HEK293 (cell line): ENCODE data around the gene ARMH3.

Experiments
- CTCF ChIA-PET: fragments of 350-600 bp; formaldehyde crosslinking; extraction: SDS; loops from one replicate; lab custom pipeline; 2021; ENCODE audit warnings: antibody characterized with exemption; lab: Yijun Ruan, JAX
- POLR2A ChIA-PET: fragments of 300-600 bp; formaldehyde crosslinking; extraction: SDS; loops from one replicate; lab custom pipeline; 2020; ENCODE audit warnings: antibody characterized with exemption, inconsistent platforms; lab: Yijun Ruan, JAX
- H3K27ac ChIP-seq: fragments of 200-500 bp; sonication (Bioruptor generic); 2 replicates; pipeline ENCODE4 v1.5.1; 2014; ENCODE audit warnings: low read depth, low read length, control low read depth, inconsistent platforms; ENCODE audit errors: extremely low read depth
- H3K36me3 ChIP-seq, 2 experiments: fragments of 200-500 bp in 1 of 2; sonication (Bioruptor generic) in 1 of 2; 1 replicate in 1 of 2; 2 replicates in 1 of 2; pipeline ENCODE4 v1.5.1; 2014 to 2017; ENCODE audit warnings: inconsistent platforms in 2 of 2, low read length in 2 of 2; ENCODE audit not compliant: control insufficient read depth in 2 of 2, insufficient read depth in 1 of 2
- H3K4me1 ChIP-seq: fragments of 200-500 bp; sonication (Bioruptor generic); 2 replicates; pipeline ENCODE4 v1.5.1; 2014; ENCODE audit warnings: mild to moderate bottlenecking, low read length, inconsistent platforms; ENCODE audit not compliant: control insufficient read depth, insufficient read depth
- H3K4me3 ChIP-seq: 2 replicates; pipeline ENCODE4 v1.5.1; 2011; ENCODE audit warnings: low read depth, mild to moderate bottlenecking, control low read depth, low read length, moderate library complexity
- H3K9me3 ChIP-seq: fragments of 200-500 bp; sonication (Bioruptor generic); 2 replicates; pipeline ENCODE4 v1.5.1; 2014; ENCODE audit warnings: low read depth, low read length, inconsistent platforms; ENCODE audit not compliant: control insufficient read depth, insufficient read depth
- HOXA7 ChIP-seq: sonication (generic); formaldehyde crosslinking; IDR thresholded peaks from 2 replicates; pipeline ENCODE4 v1.8.1; 2022; ENCODE audit warnings: missing genetic modification reagents, borderline replicate concordance
- KLF9 ChIP-seq: fragments of 450-650 bp; formaldehyde crosslinking; IDR thresholded peaks from 2 replicates; pipeline ENCODE4 v1.5.1; 2016; ENCODE audit warnings: missing biosample characterization, missing genetic modification characterization, low read depth
- SALL2 ChIP-seq: fragments of 450-650 bp; formaldehyde crosslinking; IDR thresholded peaks from 2 replicates; pipeline ENCODE4 v1.5.0; 2017; ENCODE audit warnings: missing biosample characterization, mild to moderate bottlenecking, missing genetic modification characterization, borderline replicate concordance
- SP7 ChIP-seq: fragments of 450-650 bp; formaldehyde crosslinking; IDR thresholded peaks from 2 replicates; pipeline ENCODE4 v1.5.1; 2016; ENCODE audit warnings: missing biosample characterization, missing genetic modification characterization
- TRIM28 ChIP-seq: IDR thresholded peaks from 2 replicates; pipeline ENCODE4 v1.6.1; 2011; ENCODE audit warnings: low read length, control low read depth, borderline replicate concordance
- TSHZ1 ChIP-seq: fragments of 450-650 bp; formaldehyde crosslinking; IDR thresholded peaks from 2 replicates; pipeline ENCODE4 v1.5.1; 2016; ENCODE audit warnings: missing biosample characterization, missing genetic modification characterization, borderline replicate concordance
- ZBTB21 ChIP-seq: fragments of 450-650 bp; formaldehyde crosslinking; IDR thresholded peaks from 2 replicates; pipeline ENCODE4 v1.5.1; 2017; ENCODE audit warnings: missing biosample characterization, missing genetic modification characterization
- ZEB2 ChIP-seq: fragments of 450-650 bp; formaldehyde crosslinking; IDR thresholded peaks from 2 replicates; pipeline ENCODE4 v1.5.1; 2016; ENCODE audit warnings: missing biosample characterization, missing genetic modification characterization
- ZNF169 ChIP-seq: fragments of 450-650 bp; formaldehyde crosslinking; IDR thresholded peaks from 2 replicates; pipeline ENCODE4 v1.5.1; 2016; ENCODE audit warnings: missing biosample characterization, missing genetic modification characterization
- ZNF311 ChIP-seq: fragments of 450-650 bp; formaldehyde crosslinking; IDR thresholded peaks from 2 replicates; pipeline ENCODE4 v1.5.1; 2017; ENCODE audit warnings: missing biosample characterization, missing genetic modification characterization, borderline replicate concordance
- ZNF449 ChIP-seq: fragments of 450-650 bp; formaldehyde crosslinking; IDR thresholded peaks from 2 replicates; pipeline ENCODE4 v1.5.1; 2017; ENCODE audit warnings: missing biosample characterization, mild to moderate bottlenecking, missing genetic modification characterization, moderate library complexity
- ZNF548 ChIP-seq: fragments of 450-650 bp; formaldehyde crosslinking; IDR thresholded peaks from 2 replicates; pipeline ENCODE4 v1.5.1; 2016; ENCODE audit warnings: missing biosample characterization, missing genetic modification characterization
- ZNF610 ChIP-seq: fragments of 450-650 bp; formaldehyde crosslinking; IDR thresholded peaks from 2 replicates; pipeline ENCODE4 v1.5.1; 2016; ENCODE audit warnings: missing biosample characterization, missing genetic modification characterization, borderline replicate concordance
- ZNF624 ChIP-seq: fragments of 450-650 bp; formaldehyde crosslinking; IDR thresholded peaks from 2 replicates; pipeline ENCODE4 v1.5.1; 2017; ENCODE audit warnings: missing biosample characterization, missing genetic modification characterization
- ZNF664 ChIP-seq: fragments of 450-650 bp; formaldehyde crosslinking; IDR thresholded peaks from 2 replicates; pipeline ENCODE4 v1.5.1; 2016; ENCODE audit warnings: missing biosample characterization, missing genetic modification characterization
- ZNF785 ChIP-seq: fragments of 450-650 bp; formaldehyde crosslinking; IDR thresholded peaks from 2 replicates; pipeline ENCODE4 v1.5.1; 2016; ENCODE audit warnings: missing biosample characterization, missing genetic modification characterization
- ZSCAN23 ChIP-seq: fragments of 450-650 bp; formaldehyde crosslinking; IDR thresholded peaks from 2 replicates; pipeline ENCODE4 v1.5.1; 2016; ENCODE audit warnings: missing biosample characterization, missing genetic modification characterization
- ZSCAN30 ChIP-seq: fragments of 450-650 bp; IDR thresholded peaks from 2 replicates; pipeline ENCODE4 v1.5.1; 2018; ENCODE audit warnings: missing biosample characterization, mild to moderate bottlenecking, missing genetic modification characterization, moderate library complexity
- TF ChIP-seq, protein P1 (sequence below): fragments of 450-650 bp; formaldehyde crosslinking; IDR thresholded peaks from 2 replicates; pipeline ENCODE4 v1.5.1; 2016; ENCODE audit warnings: missing biosample characterization, missing genetic modification characterization
- TF ChIP-seq, protein P2 (sequence below): fragments of 450-650 bp; formaldehyde crosslinking; IDR thresholded peaks from 2 replicates; pipeline ENCODE4 v1.5.1; 2016; ENCODE audit warnings: missing biosample characterization, missing genetic modification characterization
- TF ChIP-seq, protein P3 (sequence below): fragments of 450-650 bp; formaldehyde crosslinking; conservative IDR thresholded peaks from 2 replicates; pipeline ENCODE4 v1.5.1; 2016; ENCODE audit warnings: low read depth, missing biosample characterization, missing genetic modification characterization

The ARMH3 gene

DNA sequence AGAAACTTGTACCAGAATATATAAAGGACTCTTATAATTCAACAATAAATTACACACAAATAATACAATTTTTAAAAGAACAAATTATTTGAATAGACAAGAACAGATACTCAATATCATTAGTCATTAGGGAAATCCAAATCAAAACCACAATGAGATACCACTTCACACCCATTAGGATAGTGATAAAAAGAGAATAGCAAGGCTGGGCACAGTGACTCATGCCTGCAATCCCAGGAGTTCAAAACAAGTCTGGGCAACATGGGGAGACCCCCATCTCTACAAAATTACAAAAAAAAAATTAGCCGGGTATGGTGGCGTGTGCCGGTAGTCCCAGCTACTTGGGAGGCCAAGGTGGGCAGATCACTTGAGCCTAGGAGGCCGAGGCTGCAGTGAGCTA, 160.2 kb downstream of the ARMH3 start:
- CTCF ChIA-PET: interaction anchor here (0.6 to 4.6 kb wide), 4 partner anchors 55 to 114 kb away, joined by 3 to 25 read pairs (median 5); no protein-coding TSS in a partner anchor

GRCh38 chr10:101894742-101895141, 161.2 kb downstream of the ARMH3 start:
- H3K36me3 ChIP-seq: no peaks in the 10 kb centered on the region; a peak in 1 of 3 replicates
- no peak for TF ChIP-seq TSHZ1
- no peak for TF ChIP-seq ZNF624 (tag by site-specific recombination)
- no peak for TF ChIP-seq ZNF449
- no peak for TF ChIP-seq TRIM28
- TF ChIP-seq, protein P1, sequence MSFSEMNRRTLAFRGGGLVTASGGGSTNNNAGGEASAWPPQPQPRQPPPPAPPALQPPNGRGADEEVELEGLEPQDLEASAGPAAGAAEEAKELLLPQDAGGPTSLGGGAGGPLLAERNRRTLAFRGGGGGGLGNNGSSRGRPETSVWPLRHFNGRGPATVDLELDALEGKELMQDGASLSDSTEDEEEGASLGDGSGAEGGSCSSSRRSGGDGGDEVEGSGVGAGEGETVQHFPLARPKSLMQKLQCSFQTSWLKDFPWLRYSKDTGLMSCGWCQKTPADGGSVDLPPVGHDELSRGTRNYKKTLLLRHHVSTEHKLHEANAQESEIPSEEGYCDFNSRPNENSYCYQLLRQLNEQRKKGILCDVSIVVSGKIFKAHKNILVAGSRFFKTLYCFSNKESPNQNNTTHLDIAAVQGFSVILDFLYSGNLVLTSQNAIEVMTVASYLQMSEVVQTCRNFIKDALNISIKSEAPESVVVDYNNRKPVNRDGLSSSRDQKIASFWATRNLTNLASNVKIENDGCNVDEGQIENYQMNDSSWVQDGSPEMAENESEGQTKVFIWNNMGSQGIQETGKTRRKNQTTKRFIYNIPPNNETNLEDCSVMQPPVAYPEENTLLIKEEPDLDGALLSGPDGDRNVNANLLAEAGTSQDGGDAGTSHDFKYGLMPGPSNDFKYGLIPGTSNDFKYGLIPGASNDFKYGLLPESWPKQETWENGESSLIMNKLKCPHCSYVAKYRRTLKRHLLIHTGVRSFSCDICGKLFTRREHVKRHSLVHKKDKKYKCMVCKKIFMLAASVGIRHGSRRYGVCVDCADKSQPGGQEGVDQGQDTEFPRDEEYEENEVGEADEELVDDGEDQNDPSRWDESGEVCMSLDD (tag by site-specific recombination): no peak
- TF ChIP-seq ZBTB21 (tag by site-specific recombination): no peak
- TF ChIP-seq ZSCAN23 (tag by site-specific recombination): no peak
- TF ChIP-seq ZNF610 (tag by site-specific recombination): no peak
- TF ChIP-seq ZEB2 (tag by site-specific recombination): no peak
- no peak for TF ChIP-seq KLF9 (tag by site-specific recombination)
- no peak for TF ChIP-seq ZNF311 (tag by site-specific recombination)
- TF ChIP-seq SP7 (tag by site-specific recombination): no peak
- no peak for TF ChIP-seq ZNF169 (tag by site-specific recombination)
- TF ChIP-seq SALL2 (tag by site-specific recombination): no peak
- TF ChIP-seq, protein P2, sequence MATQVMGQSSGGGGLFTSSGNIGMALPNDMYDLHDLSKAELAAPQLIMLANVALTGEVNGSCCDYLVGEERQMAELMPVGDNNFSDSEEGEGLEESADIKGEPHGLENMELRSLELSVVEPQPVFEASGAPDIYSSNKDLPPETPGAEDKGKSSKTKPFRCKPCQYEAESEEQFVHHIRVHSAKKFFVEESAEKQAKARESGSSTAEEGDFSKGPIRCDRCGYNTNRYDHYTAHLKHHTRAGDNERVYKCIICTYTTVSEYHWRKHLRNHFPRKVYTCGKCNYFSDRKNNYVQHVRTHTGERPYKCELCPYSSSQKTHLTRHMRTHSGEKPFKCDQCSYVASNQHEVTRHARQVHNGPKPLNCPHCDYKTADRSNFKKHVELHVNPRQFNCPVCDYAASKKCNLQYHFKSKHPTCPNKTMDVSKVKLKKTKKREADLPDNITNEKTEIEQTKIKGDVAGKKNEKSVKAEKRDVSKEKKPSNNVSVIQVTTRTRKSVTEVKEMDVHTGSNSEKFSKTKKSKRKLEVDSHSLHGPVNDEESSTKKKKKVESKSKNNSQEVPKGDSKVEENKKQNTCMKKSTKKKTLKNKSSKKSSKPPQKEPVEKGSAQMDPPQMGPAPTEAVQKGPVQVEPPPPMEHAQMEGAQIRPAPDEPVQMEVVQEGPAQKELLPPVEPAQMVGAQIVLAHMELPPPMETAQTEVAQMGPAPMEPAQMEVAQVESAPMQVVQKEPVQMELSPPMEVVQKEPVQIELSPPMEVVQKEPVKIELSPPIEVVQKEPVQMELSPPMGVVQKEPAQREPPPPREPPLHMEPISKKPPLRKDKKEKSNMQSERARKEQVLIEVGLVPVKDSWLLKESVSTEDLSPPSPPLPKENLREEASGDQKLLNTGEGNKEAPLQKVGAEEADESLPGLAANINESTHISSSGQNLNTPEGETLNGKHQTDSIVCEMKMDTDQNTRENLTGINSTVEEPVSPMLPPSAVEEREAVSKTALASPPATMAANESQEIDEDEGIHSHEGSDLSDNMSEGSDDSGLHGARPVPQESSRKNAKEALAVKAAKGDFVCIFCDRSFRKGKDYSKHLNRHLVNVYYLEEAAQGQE: no peak
- TF ChIP-seq ZNF785 (tag by site-specific recombination): no peak

More for the DNA sequence above, 160.2 kb downstream of the ARMH3 start:
- TF ChIP-seq ZSCAN30 (tag by site-specific recombination): no peak
- no peak for TF ChIP-seq ZNF548 (tag by site-specific recombination)
- TF ChIP-seq, protein P3, sequence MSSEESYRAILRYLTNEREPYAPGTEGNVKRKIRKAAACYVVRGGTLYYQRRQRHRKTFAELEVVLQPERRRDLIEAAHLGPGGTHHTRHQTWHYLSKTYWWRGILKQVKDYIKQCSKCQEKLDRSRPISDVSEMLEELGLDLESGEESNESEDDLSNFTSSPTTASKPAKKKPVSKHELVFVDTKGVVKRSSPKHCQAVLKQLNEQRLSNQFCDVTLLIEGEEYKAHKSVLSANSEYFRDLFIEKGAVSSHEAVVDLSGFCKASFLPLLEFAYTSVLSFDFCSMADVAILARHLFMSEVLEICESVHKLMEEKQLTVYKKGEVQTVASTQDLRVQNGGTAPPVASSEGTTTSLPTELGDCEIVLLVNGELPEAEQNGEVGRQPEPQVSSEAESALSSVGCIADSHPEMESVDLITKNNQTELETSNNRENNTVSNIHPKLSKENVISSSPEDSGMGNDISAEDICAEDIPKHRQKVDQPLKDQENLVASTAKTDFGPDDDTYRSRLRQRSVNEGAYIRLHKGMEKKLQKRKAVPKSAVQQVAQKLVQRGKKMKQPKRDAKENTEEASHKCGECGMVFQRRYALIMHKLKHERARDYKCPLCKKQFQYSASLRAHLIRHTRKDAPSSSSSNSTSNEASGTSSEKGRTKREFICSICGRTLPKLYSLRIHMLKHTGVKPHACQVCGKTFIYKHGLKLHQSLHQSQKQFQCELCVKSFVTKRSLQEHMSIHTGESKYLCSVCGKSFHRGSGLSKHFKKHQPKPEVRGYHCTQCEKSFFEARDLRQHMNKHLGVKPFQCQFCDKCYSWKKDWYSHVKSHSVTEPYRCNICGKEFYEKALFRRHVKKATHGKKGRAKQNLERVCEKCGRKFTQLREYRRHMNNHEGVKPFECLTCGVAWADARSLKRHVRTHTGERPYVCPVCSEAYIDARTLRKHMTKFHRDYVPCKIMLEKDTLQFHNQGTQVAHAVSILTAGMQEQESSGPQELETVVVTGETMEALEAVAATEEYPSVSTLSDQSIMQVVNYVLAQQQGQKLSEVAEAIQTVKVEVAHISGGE (tag by site-specific recombination): no peak
- no peak for TF ChIP-seq ZNF664 (tag by site-specific recombination)
- TF ChIP-seq HOXA7 (CRISPR knock-in tag): no peak
- Histone ChIP-seq H3K36me3 (no peaks in the 10 kb centered on the region; a peak in 1 of 3 replicates), H3K9me3 (no peaks in the 10 kb centered on the region), H3K4me1 (peaks cover 26% of the 10 kb centered on the region), H3K27ac (no peak overlapping the region), H3K4me3 (no peak overlapping the region)
- POLR2A ChIA-PET: interaction anchor here (0.6 kb wide), 1 partner anchor 714 kb away, joined by 7 read pairs; no protein-coding TSS in a partner anchor

More at GRCh38 chr10:101894742-101895141, 161.2 kb downstream of the ARMH3 start:
- Histone ChIP-seq H3K4me1 (peaks cover 26% of the 10 kb centered on the region), H3K4me3 (no peak overlapping the region), H3K9me3 (no peaks in the 10 kb centered on the region), H3K27ac (no peak overlapping the region)
- POLR2A ChIA-PET: no interaction called here
- CTCF ChIA-PET: interaction anchor here (0.7 to 2.0 kb wide), 3 partner anchors 34 to 115 kb away, joined by 3 to 6 read pairs (median 4); no protein-coding TSS in a partner anchor
